Limb (tissue), 2 donors: Measurements from ENCODE around the gene STXBP1.

Experiments used
- DNase-seq, 2 donors: peaks; one replicate each; pipeline ENCODE4 v3.0.0-alpha.2; 2016; ENCODE audit errors: extremely low spot score in 2 of 2

STXBP1 gene

DNA sequence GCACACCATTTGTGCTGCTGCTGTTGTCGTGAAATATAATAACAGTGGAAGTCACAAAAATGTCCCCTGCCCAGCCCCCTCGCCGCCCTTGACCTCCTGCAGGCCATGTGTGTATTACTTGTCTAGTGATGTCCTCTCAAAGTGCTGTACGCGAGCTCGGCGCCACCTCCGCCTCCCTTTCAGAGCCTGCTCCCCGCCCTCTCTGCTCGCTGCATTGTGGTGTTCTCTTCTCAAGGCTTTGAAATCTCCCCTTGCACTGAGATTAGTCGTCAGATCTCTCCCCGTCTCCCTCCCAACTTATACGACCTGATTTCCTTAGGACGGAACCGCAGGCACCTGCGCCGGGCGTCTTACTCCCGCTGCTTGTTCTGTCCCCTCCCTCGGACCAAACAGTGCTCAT lies 80.0 kb downstream of the STXBP1 start:
- DNase-seq: no peak

GRCh38 chr9:127693143-127693542 lies 81.1 kb downstream of the STXBP1 start:
- no peak for DNase-seq

GRCh38 chr9:127693697-127694096 lies 81.6 kb downstream of the STXBP1 start:
- no peak for DNase-seq

DNA sequence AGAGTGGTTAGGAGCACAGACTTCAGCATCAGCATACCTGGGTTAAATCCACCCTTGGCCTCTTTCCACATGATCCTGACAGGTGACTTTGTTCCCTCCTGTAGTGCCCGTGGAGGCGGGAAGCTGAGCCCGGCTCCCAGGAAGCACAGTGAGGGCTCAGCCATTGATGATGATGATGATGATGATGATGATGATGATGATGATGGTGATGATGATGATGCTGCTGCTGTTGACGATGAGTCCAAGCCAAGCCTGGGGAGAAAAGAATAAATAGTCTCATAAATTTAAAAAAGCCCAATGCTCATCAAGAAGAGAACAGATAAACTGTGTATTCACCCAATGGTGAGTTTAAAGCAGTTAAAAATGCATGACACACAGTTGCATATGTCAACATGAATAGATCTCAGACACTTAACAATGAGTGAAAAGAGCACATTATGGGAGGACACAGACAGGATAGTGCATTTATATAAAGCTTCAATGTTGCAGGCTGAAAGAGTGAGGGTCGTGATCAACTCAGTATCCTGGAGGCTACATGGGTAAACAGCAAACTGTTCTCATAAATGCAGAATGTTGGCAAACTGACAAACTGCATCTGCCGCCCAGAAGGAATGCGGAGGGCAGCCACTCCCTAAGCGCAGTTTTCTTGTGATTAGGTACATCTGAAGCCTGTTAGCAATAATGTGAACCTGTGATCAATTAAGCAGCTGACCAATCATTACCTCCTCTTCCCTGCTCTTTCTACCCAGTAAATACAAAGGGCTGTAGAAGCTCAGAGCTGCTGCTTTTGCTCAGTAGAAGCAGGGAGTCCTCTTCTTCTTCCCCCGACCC lies 83.0 kb downstream of the STXBP1 start:
- no peak for DNase-seq

DNA sequence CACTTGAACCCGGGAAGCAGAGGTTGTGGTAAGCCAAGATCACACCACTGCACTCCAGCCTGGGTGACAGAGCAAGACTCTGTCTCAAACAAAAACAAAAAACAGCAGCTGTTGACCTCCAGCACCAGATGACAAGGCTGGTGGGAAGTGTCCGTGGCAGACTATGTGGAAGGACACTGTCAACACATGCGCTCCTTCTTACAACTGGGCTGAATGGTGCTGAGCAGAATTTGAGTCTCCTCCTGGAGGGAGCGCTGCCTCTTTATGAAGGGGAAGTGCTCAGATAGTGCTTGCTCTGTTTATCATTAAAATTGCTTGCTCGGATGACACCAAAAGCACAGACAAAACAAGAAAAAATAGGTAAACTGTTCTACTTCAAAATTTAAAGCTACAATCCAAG lies 85.5 kb downstream of the STXBP1 start:
- no peak for DNase-seq

DNA sequence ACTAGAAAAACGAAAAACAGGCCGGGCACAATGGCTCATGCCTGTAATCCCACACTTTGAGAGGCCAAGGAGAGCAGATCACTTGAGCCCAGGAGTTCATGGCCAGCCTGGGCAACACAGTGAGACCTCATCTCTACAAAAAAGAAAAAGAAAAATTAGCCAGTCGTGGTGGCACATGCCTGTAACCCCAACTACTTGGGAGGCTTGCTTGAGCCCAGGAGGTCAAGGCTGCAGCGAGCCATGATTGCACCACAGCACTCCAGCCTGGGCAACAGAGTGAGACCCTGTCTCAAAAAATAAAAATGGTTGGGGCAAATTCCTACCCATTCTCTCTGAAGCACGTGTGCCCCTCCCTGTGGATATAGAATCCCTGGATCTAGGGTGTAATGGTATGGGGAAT lies 86.3 kb downstream of the STXBP1 start:
- no peak for DNase-seq

DNA sequence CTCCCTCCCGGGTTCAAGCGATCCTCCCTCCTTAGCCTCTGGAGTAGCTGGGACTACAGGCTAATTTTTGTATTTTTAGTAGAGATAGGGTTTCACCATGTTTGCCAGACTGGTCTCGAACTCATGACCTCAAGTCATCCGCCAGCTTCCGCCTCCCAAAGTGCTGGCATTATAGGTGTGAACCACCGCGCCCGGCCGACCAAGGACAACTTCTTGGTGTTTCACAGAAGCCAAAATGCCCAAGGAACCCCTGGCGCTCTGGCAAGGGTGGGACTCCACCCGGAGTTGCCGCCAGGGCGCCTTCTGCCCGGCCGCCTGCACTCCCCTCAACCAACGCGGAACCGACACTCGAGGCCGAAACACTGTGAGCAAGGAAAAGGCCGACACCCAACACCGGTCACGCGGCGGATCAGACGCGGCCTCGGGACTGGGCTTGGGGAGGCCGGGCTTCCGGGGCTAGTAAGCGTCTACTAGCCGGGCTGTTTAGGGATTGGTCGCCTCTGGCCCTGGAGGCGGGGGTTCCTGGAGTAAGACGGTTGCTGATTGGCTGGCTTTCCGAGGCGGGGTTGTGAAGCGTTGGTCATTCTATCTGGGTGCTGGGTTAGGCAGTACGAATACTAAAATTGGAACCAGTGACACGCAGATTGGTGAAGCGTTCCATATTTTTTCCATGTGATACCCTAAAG lies 87.1 kb downstream of the STXBP1 start:
- DNase-seq: peak; percentile 94 to 95

DNA sequence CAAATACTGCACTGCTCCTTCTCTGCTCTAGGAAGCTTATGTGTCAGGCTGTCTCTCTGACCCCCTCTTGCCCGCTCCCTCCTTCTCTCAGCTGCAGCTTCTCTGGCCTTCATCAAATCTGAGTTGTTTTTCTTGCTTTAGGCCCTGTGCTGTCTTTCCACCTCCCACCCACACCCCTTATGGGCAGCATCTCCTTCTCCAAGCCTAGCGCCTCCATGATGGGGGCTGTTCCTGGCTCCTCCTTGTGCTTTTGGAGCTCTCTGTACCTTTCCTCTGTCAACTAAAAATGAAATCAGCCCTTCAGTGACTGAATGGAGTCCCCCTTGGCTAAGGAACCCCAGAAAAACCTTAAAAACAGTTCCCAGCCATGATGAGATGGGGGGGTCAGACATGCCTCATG lies 88.1 kb downstream of the STXBP1 start:
- no peak for DNase-seq

DNA sequence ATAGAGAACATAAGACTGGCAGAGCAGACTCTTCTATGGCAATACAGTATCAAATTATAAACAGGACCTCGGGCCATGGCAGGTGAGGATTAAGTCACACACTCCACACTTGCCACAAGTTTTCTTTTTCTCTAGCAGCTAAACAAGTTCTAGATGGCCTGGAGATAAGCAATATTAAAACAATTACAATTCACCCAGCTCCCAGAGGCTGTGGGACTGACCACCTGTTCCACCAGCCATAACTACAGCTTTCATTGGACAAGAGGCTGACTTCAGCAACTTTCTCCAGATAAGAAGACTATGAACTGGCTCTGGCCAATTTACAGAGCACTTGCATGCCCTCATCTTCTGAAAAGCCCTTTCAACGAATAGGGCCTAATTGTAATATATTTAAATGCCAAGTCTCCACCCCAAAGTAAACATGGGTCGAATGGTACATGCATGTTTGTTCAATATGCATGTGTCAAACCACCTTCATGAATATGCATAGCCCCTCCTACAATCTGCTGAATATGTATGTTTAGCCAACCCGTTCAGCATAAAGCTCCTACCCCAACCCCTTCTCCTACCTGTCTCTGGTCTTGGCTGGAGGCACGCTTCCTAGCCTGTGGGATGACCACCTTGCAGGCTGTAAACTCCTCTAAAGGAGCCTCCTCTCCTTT lies 88.6 kb downstream of the STXBP1 start:
- no peak for DNase-seq

GRCh38 chr9:127703289-127703946 lies 91.3 kb downstream of the STXBP1 start:
- DNase-seq: no peak

GRCh38 chr9:127705577-127706379 lies 93.7 kb downstream of the STXBP1 start:
- DNase-seq: no peak

DNA sequence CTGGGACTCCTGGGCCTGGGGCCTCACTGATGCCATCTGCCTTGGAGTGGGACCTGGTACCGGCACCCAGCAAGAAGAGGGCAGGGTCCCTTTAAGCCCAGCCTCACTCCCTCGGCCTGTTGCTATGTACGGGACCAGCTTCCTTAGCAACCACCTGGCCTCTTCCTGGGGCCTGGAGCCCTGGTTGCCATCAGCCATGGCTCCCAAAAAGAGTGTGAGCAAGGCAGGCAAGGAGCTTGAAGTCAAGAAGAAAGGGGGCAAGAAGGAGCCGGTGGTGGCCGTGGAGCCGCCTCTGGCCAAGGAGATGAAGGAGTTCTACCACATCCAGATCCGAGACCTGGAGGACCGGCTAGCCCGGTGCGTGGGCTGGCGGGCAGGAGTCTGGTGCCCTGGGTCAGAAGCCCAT lies 94.8 kb downstream of the STXBP1 start, which contains the start of gene CFAP157:
Gene CFAP157, plus strand, starts transcription at position 153 of the 406 bp plus-strand sequence. Its CDS starts 44 bp downstream, at position 197.
- no peak for DNase-seq

- no peak for DNase-seq
Measured at GRCh38 chr9:127707766-127708165, 95.7 kb downstream of the STXBP1 start.

GRCh38 chr9:127708952-127709587 lies 97.0 kb downstream of the STXBP1 start:
- DNase-seq: no peak

DNA sequence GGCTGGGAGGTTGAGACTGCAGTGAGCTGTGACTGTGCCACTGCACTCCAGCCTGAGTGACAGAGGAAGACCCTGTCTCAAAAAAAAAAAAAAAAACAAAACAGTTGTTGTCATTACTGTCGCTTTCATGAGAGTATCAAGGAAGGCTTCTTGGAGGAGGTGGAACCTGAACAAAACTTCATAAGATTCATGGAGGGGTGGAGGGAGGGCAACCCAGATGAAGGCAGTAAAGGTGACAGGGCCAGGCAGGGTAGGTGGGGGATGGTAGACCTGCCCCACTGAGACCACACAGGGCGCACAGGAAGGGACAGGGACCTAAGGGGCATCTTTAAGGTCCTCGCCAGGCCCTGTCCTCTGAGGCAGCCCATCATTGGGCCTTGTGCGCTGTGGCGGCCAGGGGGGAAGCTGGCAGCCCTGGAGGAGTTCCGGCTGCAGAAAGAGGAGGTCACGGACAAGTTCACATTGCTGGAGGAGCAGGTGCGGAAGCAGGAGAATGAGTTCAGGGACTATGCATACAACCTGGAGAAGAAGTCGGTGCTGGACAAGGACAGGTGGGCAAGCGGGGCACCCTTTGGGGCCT lies 98.2 kb downstream of the STXBP1 start:
- DNase-seq: no peak

DNA sequence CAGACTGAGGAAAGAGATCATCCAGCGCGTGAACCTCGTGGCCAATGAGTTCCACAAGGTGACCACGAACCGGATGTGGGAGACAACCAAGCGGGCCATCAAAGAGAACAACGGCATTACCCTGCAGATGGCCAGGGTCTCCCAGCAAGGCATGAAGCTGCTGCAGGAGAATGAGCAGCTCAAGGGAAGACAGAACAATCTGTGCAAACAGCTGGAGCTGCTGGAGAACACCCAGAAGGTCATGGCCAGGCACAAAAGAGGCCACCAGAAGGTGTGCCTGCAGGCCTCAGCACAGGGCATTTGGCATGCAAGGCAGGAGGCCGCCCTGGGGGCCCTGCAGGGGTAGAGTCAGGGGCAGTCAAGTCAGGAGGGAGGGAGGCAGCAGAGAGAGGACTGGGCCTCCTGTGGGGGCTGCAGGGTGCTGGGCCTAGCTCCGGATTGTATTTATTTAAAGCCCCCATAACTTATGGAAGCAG lies 99.2 kb downstream of the STXBP1 start:
- DNase-seq: no peak

DNA sequence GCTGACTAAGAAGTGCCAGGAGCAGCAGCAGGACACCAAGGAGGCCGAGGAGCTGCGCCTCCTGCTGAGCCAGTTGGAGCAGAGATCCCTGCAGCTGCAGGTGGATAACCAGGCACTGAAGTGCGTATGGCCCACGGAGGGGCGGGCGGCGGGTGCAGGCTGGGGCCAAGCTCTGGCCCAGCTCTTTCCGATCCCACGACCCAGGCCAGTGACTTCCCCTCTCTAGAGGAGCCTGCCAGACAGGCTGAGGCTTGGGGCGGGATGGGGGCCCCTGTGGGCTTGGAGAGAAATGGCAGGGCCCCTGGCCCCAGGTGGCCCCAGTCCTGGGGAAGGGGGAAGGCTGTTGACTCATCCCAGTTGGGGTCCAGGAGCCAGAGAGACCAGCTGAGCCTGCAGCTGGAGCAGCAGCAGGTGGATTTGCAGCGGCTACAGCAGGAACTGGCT lies 99.8 kb downstream of the STXBP1 start:
- DNase-seq: no peak

DNA sequence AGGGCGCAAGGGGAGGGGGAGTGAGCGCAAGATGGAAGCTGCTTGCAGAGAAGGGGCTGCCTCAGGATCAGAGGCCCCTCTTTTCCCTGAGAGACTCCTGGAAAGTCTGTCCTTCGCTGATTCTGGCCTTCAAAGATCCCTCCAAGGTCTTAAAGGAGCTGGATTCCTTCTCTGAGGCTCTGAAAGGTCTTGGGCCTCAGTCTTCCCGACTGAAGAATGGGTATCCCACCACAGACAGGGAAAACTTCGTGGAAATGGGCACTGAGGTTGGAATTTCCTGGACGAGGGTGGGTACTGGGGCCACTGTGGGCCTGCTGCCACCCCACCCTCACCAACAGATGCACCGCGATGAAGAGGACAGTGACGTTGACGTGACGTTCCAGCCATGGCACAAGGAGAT lies 100.3 kb downstream of the STXBP1 start:
- no peak for DNase-seq

- DNase-seq: no peak
Measured at GRCh38 chr9:127712867-127713266, 100.8 kb downstream of the STXBP1 start.
